ENCODE data around the gene PCDHGA8.

DNA sequence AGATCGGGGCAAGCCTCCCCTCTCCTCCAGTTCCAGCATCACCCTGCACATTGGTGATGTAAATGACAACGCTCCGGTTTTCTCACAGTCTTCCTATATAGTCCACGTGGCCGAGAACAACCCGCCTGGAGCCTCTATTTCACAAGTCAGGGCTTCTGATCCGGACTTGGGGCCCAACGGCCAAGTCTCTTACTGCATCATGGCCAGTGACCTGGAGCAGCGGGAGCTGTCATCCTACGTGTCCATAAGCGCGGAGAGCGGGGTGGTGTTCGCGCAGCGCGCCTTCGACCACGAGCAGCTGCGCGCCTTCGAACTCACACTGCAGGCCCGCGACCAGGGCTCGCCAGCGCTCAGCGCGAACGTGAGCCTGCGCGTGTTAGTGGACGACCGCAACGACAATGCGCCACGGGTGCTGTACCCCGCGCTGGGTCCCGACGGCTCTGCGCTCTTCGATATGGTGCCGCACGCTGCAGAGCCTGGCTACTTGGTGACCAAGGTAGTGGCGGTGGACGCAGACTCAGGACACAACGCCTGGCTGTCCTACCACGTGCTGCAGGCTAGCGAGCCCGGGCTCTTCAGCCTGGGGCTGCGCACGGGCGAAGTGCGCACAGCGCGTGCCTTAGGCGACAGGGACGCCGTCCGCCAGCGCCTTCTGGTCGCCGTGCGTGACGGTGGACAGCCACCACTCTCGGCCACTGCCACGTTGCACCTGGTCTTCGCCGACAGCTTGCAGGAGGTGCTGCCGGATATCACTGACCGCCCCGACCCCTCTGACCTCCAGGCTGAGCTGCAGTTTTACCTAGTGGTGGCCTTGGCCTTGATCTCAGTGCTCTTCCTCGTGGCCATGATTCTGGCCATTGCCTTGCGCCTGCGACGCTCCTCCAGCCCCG, 3.0 kb upstream of the PCDHGA8 start:
- TF ChIP-seq CTCF (conservative IDR thresholded peaks at IDR 0.05; ENCODE audit: low read depth, low read length) (no peak), EZH2 (IDR thresholded peaks at IDR 0.05; ENCODE audit: borderline replicate concordance, low read depth, low read length, poor library complexity, severe bottlenecking) (no peak)
